Adipocyte (in vitro differentiated cells): ENCODE measurements around the gene EIF2D.
A peak's percentile ranks its signal among the peaks of the same experiment; 100 is the strongest.

Source experiments
- DNase-seq: peaks from one replicate; pipeline ENCODE4 v3.0.0-alpha.2; 2015; ENCODE audit warnings: low read depth
- H3K27me3 ChIP-seq: replicated peaks from 2 replicates; pipeline ENCODE4 v1.7.0; 2013; ENCODE audit warnings: mild to moderate bottlenecking, low read length, moderate library complexity; ENCODE audit not compliant: control insufficient read depth, insufficient read depth
- H3K36me3 ChIP-seq: 2 replicates; pipeline ENCODE4 v1.7.0; 2013; ENCODE audit warnings: low read length, mild to moderate bottlenecking, moderate library complexity; ENCODE audit not compliant: control insufficient read depth, insufficient read depth, severe bottlenecking
- H3K4me1 ChIP-seq: 2 replicates; pipeline ENCODE4 v1.7.0; 2013; ENCODE audit warnings: mild to moderate bottlenecking, low read length, moderate library complexity; ENCODE audit not compliant: control insufficient read depth, insufficient read depth
- H3K4me3 ChIP-seq: 2 replicates; pipeline ENCODE4 v1.7.0; 2013; ENCODE audit warnings: mild to moderate bottlenecking, low read length, moderate library complexity
- H3K9ac ChIP-seq: 2 replicates; pipeline ENCODE4 v1.7.0; 2013; ENCODE audit warnings: mild to moderate bottlenecking, low read length, moderate library complexity
- H3K9me3 ChIP-seq: 2 replicates; pipeline ENCODE4 v1.7.0; 2013; ENCODE audit warnings: mild to moderate bottlenecking, low read length, moderate library complexity; ENCODE audit not compliant: control insufficient read depth

Gene EIF2D

DNA sequence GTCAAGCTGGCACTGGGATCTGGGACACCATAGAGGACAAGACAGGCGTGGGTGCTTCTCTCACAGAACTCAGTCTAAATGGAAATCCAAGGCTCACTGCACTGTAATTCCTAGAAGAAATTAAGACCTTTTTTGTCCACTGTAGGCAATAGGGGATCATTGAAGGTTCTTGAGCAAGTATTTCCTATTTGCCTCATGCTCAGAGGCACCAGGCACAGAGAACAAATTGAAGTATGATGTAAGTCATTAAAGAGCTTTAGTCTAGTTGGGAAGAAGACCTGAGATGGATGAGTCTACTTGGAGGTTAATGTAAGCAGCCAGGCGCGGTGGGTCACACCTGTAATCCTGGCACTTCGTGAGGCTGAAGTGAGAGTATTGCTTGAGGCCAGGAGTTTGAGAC is 34.6 kb downstream of the EIF2D start:
- no peaks in the 10 kb centered on the region for H3K36me3 ChIP-seq
- DNase-seq: no peak
- no peak overlapping the region for H3K9ac ChIP-seq
- peaks cover 34% of the 10 kb centered on the region for H3K4me1 ChIP-seq
- H3K4me3 ChIP-seq: no peak overlapping the region
- H3K9me3 ChIP-seq: no peaks in the 10 kb centered on the region
- no peaks in the 10 kb centered on the region for H3K27me3 ChIP-seq

DNA sequence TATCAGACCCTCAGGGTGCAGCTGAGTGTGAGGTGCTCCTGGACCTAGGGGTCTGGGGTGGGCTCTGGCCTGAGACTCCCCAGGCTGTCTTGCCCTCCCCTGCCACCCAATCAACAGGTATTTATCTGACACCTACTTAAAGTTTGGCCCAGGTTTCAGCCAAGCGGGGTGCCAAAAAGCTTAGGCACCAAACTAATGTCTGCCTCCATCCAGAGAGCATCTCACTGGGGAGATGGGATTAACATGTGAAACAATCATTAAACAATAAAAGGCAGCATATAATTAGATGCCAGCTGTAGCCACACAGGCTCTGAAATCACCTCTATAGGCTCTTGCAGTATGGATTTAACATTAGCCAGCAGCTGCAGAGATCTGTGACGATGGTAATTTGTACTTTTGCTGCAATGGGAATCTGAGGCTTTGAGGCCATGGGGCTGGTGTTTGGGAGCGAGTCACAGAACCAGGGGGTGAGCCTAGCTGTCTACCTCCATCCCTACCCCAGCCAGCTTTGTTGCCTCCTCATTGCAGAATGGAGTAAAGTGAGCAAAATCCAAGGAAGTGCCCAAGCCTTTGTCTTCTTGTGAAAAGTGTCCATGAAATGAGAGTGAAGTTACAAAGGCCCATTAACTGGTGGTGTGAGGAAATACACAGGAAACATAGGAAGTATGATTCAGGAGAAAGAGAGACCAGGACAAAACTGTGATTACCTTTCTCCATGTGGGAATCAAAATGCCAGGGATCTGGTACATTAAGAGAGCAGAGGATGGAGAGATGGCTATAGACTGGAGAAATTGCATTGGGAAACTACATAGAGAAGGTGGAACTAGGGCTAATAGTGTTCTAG is 36.1 kb downstream of the EIF2D start:
- no peak for DNase-seq
- H3K4me1 ChIP-seq: peaks cover 34% of the 10 kb centered on the region
- H3K9me3 ChIP-seq: no peaks in the 10 kb centered on the region

DNA sequence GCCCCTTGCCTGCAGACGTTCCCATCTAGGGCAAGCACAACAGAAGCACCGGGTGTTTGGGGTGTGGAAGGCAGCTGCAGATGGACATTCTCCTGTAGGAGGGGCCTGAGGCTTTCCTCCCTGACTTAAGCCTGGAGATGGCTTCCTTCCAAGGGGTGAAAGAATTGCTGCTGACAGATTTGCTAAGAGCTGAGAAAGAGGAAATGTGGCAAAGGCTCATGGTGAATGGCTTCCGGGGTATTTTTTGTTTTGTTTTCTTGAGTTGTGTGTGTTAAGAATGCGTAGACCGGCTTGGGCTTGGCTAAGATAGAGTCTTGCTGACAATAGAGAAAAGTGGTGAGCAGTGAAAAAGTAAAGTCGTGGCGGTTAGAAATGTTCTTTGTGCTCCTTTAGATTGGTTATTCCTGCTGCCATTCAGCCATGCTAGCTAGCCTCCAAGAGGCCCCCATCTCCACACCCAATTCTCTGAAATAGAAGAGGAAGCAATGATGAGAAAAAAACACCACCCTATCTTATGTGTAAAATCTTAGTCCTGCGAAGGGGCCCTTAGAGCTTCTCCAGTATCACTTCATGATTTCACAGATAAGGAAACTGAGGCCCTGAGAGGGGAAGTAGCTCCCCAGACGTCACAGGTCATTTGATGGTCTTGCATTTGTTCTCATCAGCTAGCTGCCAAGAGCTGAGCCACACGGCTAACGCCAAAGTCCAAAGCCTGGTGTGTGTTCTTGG is 36.9 kb downstream of the EIF2D start:
- peak; percentile 81 for DNase-seq
- no peak overlapping the region for H3K4me3 ChIP-seq
- H3K9ac ChIP-seq: no peak overlapping the region
- peaks cover 34% of the 10 kb centered on the region for H3K4me1 ChIP-seq
- H3K36me3 ChIP-seq: no peaks in the 10 kb centered on the region
- H3K27me3 ChIP-seq: no peaks in the 10 kb centered on the region
- H3K9me3 ChIP-seq: no peaks in the 10 kb centered on the region

More for the DNA sequence above, 36.1 kb downstream of the EIF2D start:
- no peaks in the 10 kb centered on the region for H3K36me3 ChIP-seq
- no peak overlapping the region for H3K4me3 ChIP-seq
- no peak overlapping the region for H3K9ac ChIP-seq
- no peaks in the 10 kb centered on the region for H3K27me3 ChIP-seq

DNA sequence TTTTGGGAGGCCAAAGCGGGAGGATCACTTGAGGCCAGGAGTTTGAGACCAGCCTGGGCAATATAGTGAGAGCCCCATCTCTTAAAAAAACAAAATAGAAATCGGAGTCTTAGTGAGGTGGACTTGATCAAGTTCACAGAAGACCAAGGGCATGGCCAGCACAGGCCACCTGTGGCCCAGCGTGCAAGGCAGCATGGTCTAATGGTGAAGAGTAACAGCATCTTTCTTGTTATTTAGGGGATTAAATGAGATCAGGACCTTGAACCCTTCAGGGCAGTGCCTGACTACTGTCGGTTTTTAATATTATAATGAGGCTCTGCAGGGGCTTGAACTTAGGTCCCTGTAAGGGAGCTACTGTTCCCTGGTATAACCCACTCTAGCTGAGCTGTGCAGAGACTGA is 38.5 kb downstream of the EIF2D start:
- H3K4me3 ChIP-seq: no peak overlapping the region

DNA sequence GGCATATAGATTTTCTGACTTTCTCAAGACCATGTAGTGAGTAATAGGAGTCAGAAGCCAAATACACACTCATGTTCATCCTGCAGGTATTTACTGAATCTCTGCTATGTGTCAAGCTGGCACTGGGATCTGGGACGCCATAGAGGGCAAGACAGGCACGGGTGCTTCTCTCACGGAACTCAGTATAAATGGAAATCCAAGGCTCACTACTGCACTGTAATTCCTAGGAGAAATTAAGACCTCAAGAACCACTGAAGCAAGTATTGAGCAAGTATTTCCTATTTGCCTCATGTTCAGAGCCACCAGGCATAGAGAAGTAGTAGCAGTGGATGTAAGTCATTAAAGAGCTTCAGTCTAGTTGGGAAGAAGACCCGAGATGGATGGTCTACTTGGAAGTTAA is 38.9 kb downstream of the EIF2D start:
- Histone ChIP-seq H3K9ac (no peak overlapping the region), H3K27me3 (no peaks in the 10 kb centered on the region), H3K36me3 (no peaks in the 10 kb centered on the region)

More for the DNA sequence above, 38.5 kb downstream of the EIF2D start:
- Histone ChIP-seq H3K9ac (no peak overlapping the region), H3K36me3 (no peaks in the 10 kb centered on the region), H3K4me1 (peaks cover 27% of the 10 kb centered on the region), H3K9me3 (no peaks in the 10 kb centered on the region), H3K27me3 (no peaks in the 10 kb centered on the region)
- DNase-seq: no peak

DNA sequence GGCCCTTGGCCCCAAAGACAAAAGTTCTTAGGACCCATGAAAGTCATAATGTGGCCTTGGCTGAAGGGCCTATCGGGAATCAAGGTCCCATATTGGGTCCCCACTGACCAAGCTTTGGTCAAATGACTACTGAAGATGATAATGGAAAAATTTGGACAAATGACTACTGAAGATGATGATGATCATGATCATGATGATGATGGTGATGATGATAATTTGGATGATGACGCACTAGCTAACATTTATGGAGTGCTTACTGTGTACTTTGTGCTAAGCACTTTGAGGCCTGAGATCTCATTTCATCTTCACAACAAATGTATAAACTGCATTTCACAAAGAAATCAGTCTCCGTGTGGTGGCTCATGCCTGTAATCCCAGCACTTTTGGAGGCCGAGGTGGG is 39.4 kb downstream of the EIF2D start:
- Histone ChIP-seq H3K4me3 (no peak overlapping the region), H3K9ac (no peak overlapping the region), H3K4me1 (peaks cover 27% of the 10 kb centered on the region), H3K9me3 (no peaks in the 10 kb centered on the region), H3K36me3 (no peaks in the 10 kb centered on the region), H3K27me3 (no peaks in the 10 kb centered on the region)
- DNase-seq: no peak

More for the DNA sequence above, 38.9 kb downstream of the EIF2D start:
- H3K4me1 ChIP-seq: peaks cover 27% of the 10 kb centered on the region
- no peaks in the 10 kb centered on the region for H3K9me3 ChIP-seq
- H3K4me3 ChIP-seq: no peak overlapping the region
- DNase-seq: no peak

DNA sequence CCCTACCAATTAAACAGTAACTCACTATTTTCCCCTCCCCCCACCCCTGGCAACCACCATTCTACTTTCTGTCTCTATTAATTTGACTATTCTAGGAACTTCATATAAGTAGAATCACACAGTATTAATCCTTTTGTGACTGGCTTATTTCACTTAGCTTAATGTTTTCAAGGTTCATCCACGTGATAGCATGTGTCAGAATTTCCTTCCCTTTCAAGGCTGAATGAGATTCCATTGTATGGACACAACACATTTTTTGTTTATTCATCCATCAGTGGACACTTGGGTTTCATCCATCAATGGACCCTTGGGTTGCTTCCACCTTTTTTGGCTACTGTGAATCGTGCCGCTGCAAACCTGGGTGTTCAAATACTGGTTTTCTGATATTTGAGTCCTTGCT is 41.7 kb downstream of the EIF2D start:
- Histone ChIP-seq H3K4me1 (peaks cover 7% of the 10 kb centered on the region), H3K27me3 (no peaks in the 10 kb centered on the region), H3K36me3 (no peaks in the 10 kb centered on the region), H3K9ac (no peak overlapping the region), H3K4me3 (no peak overlapping the region), H3K9me3 (no peaks in the 10 kb centered on the region)
- DNase-seq: no peak

DNA sequence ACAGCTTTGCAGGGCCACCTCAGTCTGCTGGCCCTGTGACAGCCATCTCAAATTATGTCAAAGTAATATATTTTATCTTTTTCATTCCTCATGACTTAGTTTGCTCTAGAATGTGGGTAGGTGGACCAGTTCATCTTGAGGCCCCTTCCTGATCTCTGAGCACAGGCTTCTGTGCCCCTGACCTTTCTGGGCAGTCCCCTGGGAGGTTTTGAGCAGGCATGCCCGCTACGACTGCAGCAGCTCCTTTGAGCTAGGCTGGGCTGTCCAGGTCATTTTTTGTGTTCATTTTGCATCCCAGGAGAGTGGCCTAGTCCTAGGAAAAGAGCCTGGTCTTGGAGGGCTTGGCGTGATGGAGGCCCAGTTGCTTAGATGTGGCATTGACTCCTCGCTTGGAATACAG is 42.7 kb downstream of the EIF2D start:
- H3K27me3 ChIP-seq: no peaks in the 10 kb centered on the region
- no peak for DNase-seq
- H3K36me3 ChIP-seq: no peaks in the 10 kb centered on the region
- H3K4me1 ChIP-seq: no peaks in the 10 kb centered on the region
- no peak overlapping the region for H3K4me3 ChIP-seq
- no peak overlapping the region for H3K9ac ChIP-seq
- no peaks in the 10 kb centered on the region for H3K9me3 ChIP-seq

DNA sequence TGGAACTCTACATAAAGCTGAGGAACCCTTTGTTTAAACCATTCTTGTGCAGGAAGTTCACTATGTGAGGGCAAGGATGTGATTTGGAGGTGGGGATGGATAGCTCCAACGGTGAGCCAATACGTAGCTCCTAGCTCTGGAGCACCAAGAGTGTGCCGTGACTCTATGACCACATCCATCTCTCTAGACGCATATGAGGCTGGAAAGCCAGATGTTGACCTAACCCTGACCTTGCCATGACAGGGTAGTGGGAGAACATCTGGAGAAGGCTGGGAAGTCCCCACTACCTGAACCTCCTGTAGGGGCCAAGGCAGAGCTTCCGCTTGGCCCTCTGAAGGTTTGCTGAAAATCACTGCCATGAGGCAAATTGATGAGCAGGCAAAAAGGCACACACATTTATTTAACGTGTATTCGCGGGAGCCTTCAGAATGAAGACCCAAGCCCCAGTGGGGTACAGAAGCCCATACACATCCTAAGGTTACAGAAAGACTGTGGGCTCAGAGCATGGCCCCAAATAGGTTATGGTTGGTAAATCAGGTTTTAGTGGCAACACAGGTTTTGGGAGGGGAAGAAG is 43.4 kb downstream of the EIF2D start:
- no peak for DNase-seq
- Histone ChIP-seq H3K9ac (no peak overlapping the region), H3K4me1 (no peaks in the 10 kb centered on the region)

DNA sequence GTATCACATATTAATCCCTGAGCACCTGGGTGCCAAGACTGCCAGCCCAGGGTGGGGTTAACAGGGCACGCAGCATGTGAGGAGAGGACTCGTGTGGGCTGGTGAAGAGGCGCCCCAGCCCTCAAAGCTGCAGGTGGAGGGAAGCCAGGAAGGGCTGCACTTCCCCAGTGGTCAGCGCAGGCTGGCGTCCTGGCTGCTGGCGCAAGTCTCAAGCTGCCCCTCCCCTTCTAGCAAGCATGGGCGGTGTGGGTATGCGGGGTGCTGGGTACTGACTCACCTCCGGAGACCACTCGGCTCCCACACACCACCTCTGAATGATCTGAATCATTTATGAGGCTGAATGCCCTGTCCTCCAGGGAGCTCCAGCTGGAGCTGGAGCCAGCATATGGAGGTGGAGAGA is 44.0 kb downstream of the EIF2D start:
- Histone ChIP-seq H3K36me3 (no peaks in the 10 kb centered on the region), H3K9ac (no peak overlapping the region)

More for the DNA sequence above, 43.4 kb downstream of the EIF2D start:
- no peaks in the 10 kb centered on the region for H3K36me3 ChIP-seq
- H3K27me3 ChIP-seq: no peaks in the 10 kb centered on the region
- no peaks in the 10 kb centered on the region for H3K9me3 ChIP-seq
- H3K4me3 ChIP-seq: no peak overlapping the region

DNA sequence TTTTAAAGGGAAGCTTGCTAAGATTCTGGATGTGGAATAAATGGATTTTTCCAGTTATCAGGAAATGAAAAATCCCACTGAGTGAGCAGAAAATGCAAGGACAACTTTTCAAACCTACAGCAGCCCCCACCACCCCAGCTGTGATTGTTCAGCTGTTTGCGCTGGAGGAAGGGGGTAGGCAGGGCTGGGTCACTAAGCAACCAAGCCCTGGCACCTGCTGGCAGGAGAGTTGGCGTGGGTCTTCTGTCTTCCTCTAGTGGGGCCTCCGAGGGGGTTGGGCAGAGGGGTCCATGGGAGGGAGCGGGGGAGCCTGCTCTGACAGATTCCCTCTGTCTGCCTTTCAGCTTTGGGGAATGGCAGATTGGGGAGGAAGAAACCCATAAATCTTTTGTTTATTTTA is 45.3 kb downstream of the EIF2D start:
- no peak for DNase-seq
- no peaks in the 10 kb centered on the region for H3K36me3 ChIP-seq
- H3K9ac ChIP-seq: no peak overlapping the region
- no peaks in the 10 kb centered on the region for H3K4me1 ChIP-seq
- H3K4me3 ChIP-seq: no peak overlapping the region
- H3K27me3 ChIP-seq: no peaks in the 10 kb centered on the region
- no peaks in the 10 kb centered on the region for H3K9me3 ChIP-seq

More for the DNA sequence above, 44.0 kb downstream of the EIF2D start:
- Histone ChIP-seq H3K27me3 (no peaks in the 10 kb centered on the region), H3K4me3 (no peak overlapping the region), H3K9me3 (no peaks in the 10 kb centered on the region), H3K4me1 (no peaks in the 10 kb centered on the region)
- no peak for DNase-seq
